DOHH2 (cell line): ENCODE measurements around the gene PCBP3.

Experiments
- H3F3A ChIP-seq: fragments of 200-600 bp; sonication (generic), shearing (Covaris generic); 2 replicates; pipeline ENCODE4 v1.6.0; 2016; ENCODE audit warnings: antibody characterized with exemption, mild to moderate bottlenecking; ENCODE audit not compliant: control insufficient read depth, insufficient read depth
- H3K27ac ChIP-seq: fragments of 200-600 bp; sonication (generic); 2 replicates; pipeline ENCODE4 v1.5.1; 2014; ENCODE audit warnings: low read depth, mild to moderate bottlenecking, low read length, moderate library complexity
- H3K27me3 ChIP-seq: fragments of 200-600 bp; sonication (generic); 2 replicates; pipeline ENCODE4 v1.6.1; 2014; ENCODE audit warnings: mild to moderate bottlenecking, low read length, mixed read lengths; ENCODE audit not compliant: control insufficient read depth
- H3K36me3 ChIP-seq: fragments of 200-600 bp; sonication (generic); 2 replicates; pipeline ENCODE4 v1.6.1; 2014; ENCODE audit warnings: mild to moderate bottlenecking, low read length, moderate library complexity, mixed read lengths; ENCODE audit not compliant: control insufficient read depth
- H3K4me1 ChIP-seq: fragments of 200-600 bp; sonication (generic); 2 replicates; pipeline ENCODE4 v1.6.1; 2014; ENCODE audit warnings: mild to moderate bottlenecking, low read length, mixed read lengths; ENCODE audit not compliant: control insufficient read depth
- H3K4me2 ChIP-seq: fragments of 200-600 bp; sonication (generic); 2 replicates; pipeline ENCODE4 v1.6.0; 2014; ENCODE audit warnings: mild to moderate bottlenecking, low read length, moderate library complexity
- H3K4me3 ChIP-seq: fragments of 200-600 bp; sonication (generic); 2 replicates; pipeline ENCODE4 v1.5.1; 2014; ENCODE audit warnings: mild to moderate bottlenecking, low read length, mixed read lengths
- H3K79me2 ChIP-seq: fragments of 200-600 bp; sonication (generic); 2 replicates; pipeline ENCODE4 v1.6.1; 2014; ENCODE audit warnings: mild to moderate bottlenecking, low read length, mixed read lengths; ENCODE audit not compliant: control insufficient read depth
- H3K9me2 ChIP-seq: fragments of 200-600 bp; sonication (generic); replicated peaks from 2 replicates; pipeline ENCODE4 v1.6.1; 2014; ENCODE audit warnings: mild to moderate bottlenecking, low read length, mixed read lengths; ENCODE audit not compliant: control insufficient read depth
- H3K9me3 ChIP-seq: fragments of 200-600 bp; sonication (generic); 2 replicates; pipeline ENCODE4 v1.6.1; 2014; ENCODE audit warnings: antibody characterized with exemption, low read length, mixed read lengths; ENCODE audit not compliant: control insufficient read depth, insufficient read depth
- H4K20me1 ChIP-seq: fragments of 200-600 bp; sonication (generic); 2 replicates; pipeline ENCODE4 v1.6.0; 2014; ENCODE audit warnings: low read depth, mild to moderate bottlenecking, antibody characterized with exemption, low read length, moderate library complexity; ENCODE audit not compliant: control insufficient read depth, insufficient read depth
- CTCF ChIP-seq: fragments of 200-600 bp; sonication (generic); IDR thresholded peaks from one replicate; pipeline ENCODE4 v1.5.1; 2014; ENCODE audit warnings: antibody characterized with exemption, mild to moderate bottlenecking, low read depth, low read length; ENCODE audit not compliant: poor library complexity, severe bottlenecking
- EZH2phosphoT487 ChIP-seq: fragments of 200-600 bp; sonication (generic); IDR thresholded peaks from 2 replicates; pipeline ENCODE4 v1.6.1; 2017; ENCODE audit warnings: borderline replicate concordance, mild to moderate bottlenecking, antibody characterized with exemption, low read length, moderate library complexity, mixed read lengths

Gene PCBP3

GRCh38 chr21:45868086-45868485 lies 224.6 kb downstream of the PCBP3 start:
- Histone ChIP-seq H3K36me3 (no peaks in the 10 kb centered on the region), H3K9me3 (no peaks in the 10 kb centered on the region), H3K9me2 (no peaks in the 10 kb centered on the region), H3K4me2 (no peak overlapping the region), H4K20me1 (no peaks in the 10 kb centered on the region), H3F3A (no peaks in the 10 kb centered on the region), H3K27ac (no peak overlapping the region), H3K79me2 (no peaks in the 10 kb centered on the region), H3K27me3 (no peaks in the 10 kb centered on the region), H3K4me1 (no peaks in the 10 kb centered on the region), H3K4me3 (no peak overlapping the region)
- no peak for TF ChIP-seq EZH2phosphoT487
- TF ChIP-seq CTCF = no peak

GRCh38 chr21:45868488-45868887 lies 225.0 kb downstream of the PCBP3 start:
- H3K4me2 ChIP-seq = no peak overlapping the region
- H3K9me2 ChIP-seq = no peaks in the 10 kb centered on the region
- TF ChIP-seq CTCF = no peak
- no peak for TF ChIP-seq EZH2phosphoT487
- no peaks in the 10 kb centered on the region for H4K20me1 ChIP-seq
- H3F3A ChIP-seq = no peaks in the 10 kb centered on the region
- H3K9me3 ChIP-seq = no peaks in the 10 kb centered on the region
- H3K79me2 ChIP-seq = no peaks in the 10 kb centered on the region
- H3K4me3 ChIP-seq = no peak overlapping the region
- no peaks in the 10 kb centered on the region for H3K36me3 ChIP-seq
- no peaks in the 10 kb centered on the region for H3K27me3 ChIP-seq
- H3K27ac ChIP-seq = no peak overlapping the region
- H3K4me1 ChIP-seq = no peaks in the 10 kb centered on the region

GRCh38 chr21:45869121-45870007 lies 225.8 kb downstream of the PCBP3 start:
- Histone ChIP-seq H3K4me1 (no peaks in the 10 kb centered on the region), H3K4me3 (no peak overlapping the region), H4K20me1 (no peaks in the 10 kb centered on the region), H3K79me2 (no peaks in the 10 kb centered on the region), H3K9me3 (no peaks in the 10 kb centered on the region), H3F3A (no peaks in the 10 kb centered on the region), H3K9me2 (no peaks in the 10 kb centered on the region), H3K27me3 (no peaks in the 10 kb centered on the region), H3K27ac (no peak overlapping the region), H3K4me2 (no peak overlapping the region), H3K36me3 (no peaks in the 10 kb centered on the region)
- no peak for TF ChIP-seq CTCF
- TF ChIP-seq EZH2phosphoT487 = no peak
